C4-2B (cell line): Measurements from ENCODE around the gene COX8A.

ENCODE experiments used
- CTCF ChIP-seq: fragments of 450-650 bp; conservative IDR thresholded peaks from 2 replicates; pipeline ENCODE4 v1.5.1; 2017; ENCODE audit warnings: mild to moderate bottlenecking
- ZFX ChIP-seq: fragments of 450-650 bp; IDR thresholded peaks from 2 replicates; pipeline ENCODE4 v1.6.1; 2017

- TF ChIP-seq CTCF (no peak), ZFX (no peak)
These were observed 49.6 kb downstream of the COX8A start for GRCh38 chr11:64023712-64024710.
